GM12872 (cell line): Measurements from ENCODE around the gene TMPRSS9.
A peak's percentile ranks its signal among the peaks of the same experiment; 100 is the strongest.

Experiments
- CTCF ChIP-seq: IDR thresholded peaks from 3 replicates; pipeline ENCODE4 v1.5.1; 2011; ENCODE audit warnings: low read depth, mild to moderate bottlenecking, low read length, moderate library complexity; ENCODE audit not compliant: insufficient read depth

TMPRSS9 gene

GRCh38 chr19:2330632-2331284 lies 29.3 kb upstream of the TMPRSS9 start:
- TF ChIP-seq CTCF = no peak

- TF ChIP-seq CTCF = no peak
Measured at GRCh38 chr19:2331601-2332246, 28.3 kb upstream of the TMPRSS9 start.

- TF ChIP-seq CTCF = no peak
Measured at GRCh38 chr19:2332341-2333026, 27.6 kb upstream of the TMPRSS9 start.

- TF ChIP-seq CTCF = no peak
Measured at GRCh38 chr19:2333027-2333806, 26.8 kb upstream of the TMPRSS9 start.

- TF ChIP-seq CTCF = 0 out of 3 replicates have a peak, but pooled peaks have one; percentile 5
Measured at GRCh38 chr19:2333807-2334211, 26.3 kb upstream of the TMPRSS9 start.

GRCh38 chr19:2334426-2334825 lies 25.6 kb upstream of the TMPRSS9 start:
- TF ChIP-seq CTCF = no peak
